ENCODE measurements around the gene SH3RF3.

- TF ChIP-seq CTCF (IDR thresholded peaks at IDR 0.05): no peak
- no peak for TF ChIP-seq POLR2A (IDR thresholded peaks at IDR 0.05)
Observed at GRCh38 chr2:109396202-109397180, 267.5 kb downstream of the SH3RF3 start.
